PFSK-1 (cell line): Measurements from ENCODE around the gene COX4I2.

Experiments
- POLR2AphosphoS5 ChIP-seq: IDR thresholded peaks from 2 replicates; pipeline ENCODE4 v1.6.1; 2012; ENCODE audit warnings: low read depth, mild to moderate bottlenecking, control low read depth, low read length, moderate library complexity
- SIN3A ChIP-seq: IDR thresholded peaks from 2 replicates; pipeline ENCODE4 v1.6.1; 2012; ENCODE audit warnings: mild to moderate bottlenecking, low read length, moderate library complexity, borderline replicate concordance; ENCODE audit not compliant: insufficient read depth
- TAF1 ChIP-seq: IDR thresholded peaks from 2 replicates; pipeline ENCODE4 v1.6.1; 2012; ENCODE audit warnings: low read length, control low read depth, borderline replicate concordance; ENCODE audit not compliant: insufficient read depth
- TF ChIP-seq, protein P1 (sequence below), 2 experiments: IDR thresholded peaks; 2 replicates each; pipeline versions ENCODE4 v1.6.1 to v1.8.0; 2011 to 2012; ENCODE audit warnings: low read depth in 2 of 2, low read length in 2 of 2, control low read depth in 1 of 2, inconsistent platforms in 1 of 2, mild to moderate bottlenecking in 1 of 2, moderate library complexity in 1 of 2; ENCODE audit not compliant: insufficient read depth in 1 of 2

DNA sequence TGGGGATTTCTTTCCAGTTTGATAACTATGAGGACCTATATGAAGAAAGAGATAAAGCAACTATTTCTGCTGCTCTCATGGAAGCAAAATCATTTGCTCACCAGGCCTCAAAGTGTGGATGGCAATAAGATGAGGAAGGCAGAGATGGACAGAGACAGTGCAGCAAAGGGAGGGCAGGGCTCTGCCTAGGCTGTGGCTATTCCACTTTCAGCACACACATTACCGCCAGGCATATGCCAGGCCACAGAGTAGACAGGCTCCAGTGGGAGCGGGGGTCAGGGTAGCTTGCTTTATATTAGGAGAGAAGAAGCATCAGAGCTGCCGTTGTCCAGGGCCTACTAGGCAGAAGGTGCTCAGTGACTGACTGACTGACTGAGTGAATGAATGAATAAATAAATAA, 44.1 kb downstream of the COX4I2 start:
- no peak for TF ChIP-seq SIN3A
- TF ChIP-seq, protein P1, sequence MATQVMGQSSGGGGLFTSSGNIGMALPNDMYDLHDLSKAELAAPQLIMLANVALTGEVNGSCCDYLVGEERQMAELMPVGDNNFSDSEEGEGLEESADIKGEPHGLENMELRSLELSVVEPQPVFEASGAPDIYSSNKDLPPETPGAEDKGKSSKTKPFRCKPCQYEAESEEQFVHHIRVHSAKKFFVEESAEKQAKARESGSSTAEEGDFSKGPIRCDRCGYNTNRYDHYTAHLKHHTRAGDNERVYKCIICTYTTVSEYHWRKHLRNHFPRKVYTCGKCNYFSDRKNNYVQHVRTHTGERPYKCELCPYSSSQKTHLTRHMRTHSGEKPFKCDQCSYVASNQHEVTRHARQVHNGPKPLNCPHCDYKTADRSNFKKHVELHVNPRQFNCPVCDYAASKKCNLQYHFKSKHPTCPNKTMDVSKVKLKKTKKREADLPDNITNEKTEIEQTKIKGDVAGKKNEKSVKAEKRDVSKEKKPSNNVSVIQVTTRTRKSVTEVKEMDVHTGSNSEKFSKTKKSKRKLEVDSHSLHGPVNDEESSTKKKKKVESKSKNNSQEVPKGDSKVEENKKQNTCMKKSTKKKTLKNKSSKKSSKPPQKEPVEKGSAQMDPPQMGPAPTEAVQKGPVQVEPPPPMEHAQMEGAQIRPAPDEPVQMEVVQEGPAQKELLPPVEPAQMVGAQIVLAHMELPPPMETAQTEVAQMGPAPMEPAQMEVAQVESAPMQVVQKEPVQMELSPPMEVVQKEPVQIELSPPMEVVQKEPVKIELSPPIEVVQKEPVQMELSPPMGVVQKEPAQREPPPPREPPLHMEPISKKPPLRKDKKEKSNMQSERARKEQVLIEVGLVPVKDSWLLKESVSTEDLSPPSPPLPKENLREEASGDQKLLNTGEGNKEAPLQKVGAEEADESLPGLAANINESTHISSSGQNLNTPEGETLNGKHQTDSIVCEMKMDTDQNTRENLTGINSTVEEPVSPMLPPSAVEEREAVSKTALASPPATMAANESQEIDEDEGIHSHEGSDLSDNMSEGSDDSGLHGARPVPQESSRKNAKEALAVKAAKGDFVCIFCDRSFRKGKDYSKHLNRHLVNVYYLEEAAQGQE (IDR thresholded peaks at IDR 0.05; ENCODE audit: insufficient read depth in 1 of 2, low read depth in 2 of 2, low read length in 2 of 2) = no peak
- TF ChIP-seq TAF1 = no peak
- no peak for TF ChIP-seq POLR2AphosphoS5
